GM12878 (cell line): ENCODE results near the gene TAGLN3. TPM values are rescaled to one million over a fixed set of nuclear protein-coding genes. Genes with fewer than 3 reads are reported as not detected.

Experiments used
- ATAC-seq: fragments of 200-7000 bp; cut with Tn5 transposase; 3 replicates; pipeline ENCODE4 v1.9.1; 2020; ENCODE audit warnings: mild to moderate bottlenecking, moderate library complexity
- BruUV-seq: library from RNA; stranded (reverse); fragments of 400-500 nt; replicated peaks from 2 replicates; lab custom pipeline; 2021; lab: Mats Ljungman, UMichigan
- CTCF ChIA-PET: fragments of 300-600 bp; sonication (Branson Sonifier 250); formaldehyde crosslinking; extraction: SDS; loops from one replicate; lab custom pipeline; 2021; ENCODE audit warnings: inconsistent platforms; lab: Yijun Ruan, JAX
- POLR2A ChIA-PET: fragments of 350-600 bp; formaldehyde crosslinking; extraction: SDS; loops from one replicate; lab custom pipeline; 2021; ENCODE audit warnings: inconsistent platforms; lab: Charles Lee
- RAD21 ChIA-PET: fragments of 300-600 bp; sonication (Branson Sonifier 250); formaldehyde crosslinking; loops from one replicate; lab custom pipeline; 2023; ENCODE audit warnings: antibody characterized with exemption; ENCODE audit not compliant: unreplicated experiment; lab: Charles Lee
- SMC1A ChIA-PET: fragments of 300-600 bp; sonication (Branson Sonifier 250); formaldehyde crosslinking; loops from one replicate; lab custom pipeline; 2023; ENCODE audit not compliant: unreplicated experiment, uncharacterized antibody; lab: Charles Lee
- DNase-seq: peaks from one replicate; pipeline ENCODE4 v3.0.0-alpha.2; 2011; ENCODE audit warnings: low read depth, low spot score
- FAIRE-seq: peaks from 3 replicates; lab custom pipeline; 2011; peaks lifted over from hg19 to GRCh38; lab: Jason Lieb, UNC
- H2AFZ ChIP-seq: 2 replicates; pipeline ENCODE4 v1.6.0; 2011; ENCODE audit warnings: low read depth, low read length, control low read depth; ENCODE audit not compliant: control insufficient read depth
- H3K27ac ChIP-seq: 2 replicates; pipeline ENCODE4 v1.5.1; 2011; ENCODE audit warnings: control low read depth; ENCODE audit not compliant: control insufficient read depth, insufficient read depth
- H3K27me3 ChIP-seq, 2 experiments: replicated peaks in 1 of 2; 2 replicates each; pipeline versions ENCODE4 v1.6.0 to v1.6.1; 2011; ENCODE audit warnings: low read length in 1 of 2; ENCODE audit not compliant: control insufficient read depth in 2 of 2, insufficient read depth in 2 of 2
- H3K36me3 ChIP-seq, 2 experiments: 2 replicates each; pipeline ENCODE4 v1.5.1; 2011; ENCODE audit warnings: low read length in 1 of 2; ENCODE audit not compliant: control insufficient read depth in 2 of 2, insufficient read depth in 2 of 2
- H3K4me1 ChIP-seq: 2 replicates; pipeline ENCODE4 v1.6.1; 2011; ENCODE audit warnings: mild to moderate bottlenecking, low read length, moderate library complexity, mixed read lengths; ENCODE audit not compliant: control insufficient read depth, insufficient read depth
- H3K4me2 ChIP-seq: 2 replicates; pipeline ENCODE4 v1.6.0; 2011; ENCODE audit warnings: control low read depth; ENCODE audit not compliant: control insufficient read depth, insufficient read depth
- H3K4me3 ChIP-seq: fragments of 200-600 bp; sonication (generic); 2 replicates; pipeline ENCODE4 v1.5.1; 2016
- H3K79me2 ChIP-seq: 2 replicates; pipeline ENCODE4 v1.6.0; 2011; ENCODE audit warnings: low read length; ENCODE audit not compliant: control insufficient read depth, insufficient read depth
- H3K9ac ChIP-seq: 2 replicates; pipeline ENCODE4 v1.8.0; 2011; ENCODE audit warnings: low read length, control low read depth, mixed read lengths; ENCODE audit not compliant: control insufficient read depth, insufficient read depth
- H3K9me3 ChIP-seq: replicated peaks from 3 replicates; pipeline ENCODE4 v1.5.1; 2011; ENCODE audit warnings: mild to moderate bottlenecking, low read length; ENCODE audit not compliant: control insufficient read depth, insufficient read depth
- H4K20me1 ChIP-seq: 2 replicates; pipeline ENCODE4 v1.6.0; 2011; ENCODE audit not compliant: control insufficient read depth, insufficient read depth
- ASH2L ChIP-seq: fragments of 300-600, 200-600 bp; sonication (generic); IDR thresholded peaks from 2 replicates; pipeline ENCODE4 v1.6.1; 2017; ENCODE audit warnings: low read depth, mild to moderate bottlenecking, borderline replicate concordance
- BCL11A ChIP-seq: IDR thresholded peaks from 2 replicates; pipeline ENCODE4 v1.6.1; 2011; ENCODE audit warnings: low read depth, low read length
- CBFB ChIP-seq: IDR thresholded peaks from 2 replicates; pipeline ENCODE4 v1.6.1; 2016; ENCODE audit warnings: antibody characterized with exemption, low read depth
- GABPA ChIP-seq: IDR thresholded peaks from 2 replicates; pipeline ENCODE4 v1.6.1; 2014; ENCODE audit warnings: antibody characterized with exemption, low read depth, mild to moderate bottlenecking, inconsistent platforms
- IRF3 ChIP-seq: fragments of 450-650 bp; IDR thresholded peaks from 2 replicates; pipeline ENCODE4 v1.6.1; 2014; ENCODE audit warnings: mild to moderate bottlenecking
- KLF5 ChIP-seq: fragments of 450-650 bp; IDR thresholded peaks from 2 replicates; pipeline ENCODE4 v1.6.1; 2014; ENCODE audit warnings: mild to moderate bottlenecking; ENCODE audit not compliant: partially characterized antibody
- NR2C2 ChIP-seq: IDR thresholded peaks from 2 replicates; pipeline ENCODE4 v1.6.1; 2011; ENCODE audit warnings: borderline replicate concordance, low read depth; ENCODE audit not compliant: control insufficient read depth, insufficient read length
- POU2F2 ChIP-seq: IDR thresholded peaks from 3 replicates; pipeline ENCODE4 v1.6.1; 2011; ENCODE audit warnings: low read depth, mild to moderate bottlenecking, low read length, borderline replicate concordance
- SMC3 ChIP-seq: IDR thresholded peaks from 2 replicates; pipeline ENCODE4 v1.6.1; 2011; ENCODE audit warnings: low read length, improper control_type of control experiment, borderline replicate concordance
- TCF3 ChIP-seq: IDR thresholded peaks from 2 replicates; pipeline ENCODE4 v1.6.1; 2012; ENCODE audit warnings: low read depth, mild to moderate bottlenecking, low read length, borderline replicate concordance; ENCODE audit not compliant: insufficient read depth
- TCF7 ChIP-seq: IDR thresholded peaks from 2 replicates; pipeline ENCODE4 v1.6.1; 2014; ENCODE audit warnings: antibody characterized with exemption, borderline replicate concordance
- WGBS: methylation state at CpG from one replicate; pipeline ENCODE4 v1.1.6; 2016; ENCODE audit warnings: low lambda C conversion rate; ENCODE audit not compliant: insufficient replicate concordance, insufficient coverage; ENCODE audit errors: missing lambda C conversion rate; 5-methylcytosine and 5-hydroxymethylcytosine counted together
- in situ Hi-C: fragments of 300-500 bp; cut with MboI; formaldehyde crosslinking; loops from 9 replicates; pipeline ENCODE4 v1.14.3; 2018; ENCODE audit warnings: mixed read lengths
- intact Hi-C: fragments of 100-400 bp; cut with micrococcal nuclease; formaldehyde crosslinking; loops from one replicate; pipeline ENCODE4 v1.14.2; 2022; ENCODE audit not compliant: unreplicated experiment
- polyA plus RNA-seq, 11 experiments: library from polyadenylated mRNA; depleted of rRNA in 4 of 11; unstranded in 6 of 11; stranded (reverse) in 5 of 11; fragments of >200 nt; fragmentation: Nextera tagmentation in 4 of 11; fragmentation: Illumina TruSeq in 1 of 11; extraction: Ambion mirVana in 4 of 11; extraction: Trizol in 1 of 11; gene quantifications; 1 replicate in 1 of 11; 2 replicates in 10 of 11; pipeline versions ENCODE4 v1.2.1 to v1.2.3, GENCODE V29; 2011 to 2016; ENCODE audit warnings: inconsistent platforms in 2 of 11, missing spikeins in 2 of 11, low read depth in 1 of 11
- total RNA-seq, 4 experiments: library from RNA; depleted of rRNA in 3 of 4; stranded (reverse); fragments of >200 nt in 3 of 4; fragmentation: Illumina TruSeq in 1 of 4; extraction: Trizol in 1 of 4; gene quantifications; 2 replicates each; pipeline versions ENCODE4 v1.2.1 to v1.2.3, GENCODE V29; 2013 to 2021
- TF ChIP-seq, protein P1 (sequence below): fragments of 450-650 bp; IDR thresholded peaks from 2 replicates; pipeline ENCODE4 v1.6.1; 2017; ENCODE audit warnings: mild to moderate bottlenecking, moderate library complexity
- TF ChIP-seq, protein P2 (sequence below): fragments of 450-650 bp; IDR thresholded peaks from 2 replicates; pipeline ENCODE4 v1.6.1; 2016; ENCODE audit warnings: mild to moderate bottlenecking

The TAGLN3 gene
- total and polyA plus RNA-seq, 10 of the 15 experiments (the other 5 are each of a cell fraction or from before 2014, with no cell fraction given): 0.06 to 0.53 (median 0.12) TPM; not detected in 3

DNA sequence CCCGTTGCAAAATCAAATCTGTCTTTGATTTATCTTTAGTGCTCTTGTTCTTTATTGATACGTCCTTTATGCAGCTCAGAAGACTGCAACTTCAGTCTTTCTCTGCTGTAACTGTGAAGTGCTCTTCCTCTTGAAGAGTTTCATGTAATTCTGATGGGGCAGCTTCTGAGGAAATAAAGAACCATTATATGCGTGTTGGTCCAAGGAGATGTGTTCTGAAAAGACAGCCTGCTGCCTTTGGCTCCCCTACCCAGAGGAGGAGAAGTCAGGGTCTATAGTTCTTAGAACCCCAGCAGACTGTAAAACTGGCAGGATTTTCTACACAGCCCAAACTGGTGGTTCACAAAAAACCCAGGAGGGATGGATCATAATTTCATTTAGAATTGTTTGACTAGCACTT lies 42.3 kb upstream of the TAGLN3 start:
- Histone ChIP-seq H3K9ac (no peak overlapping the region), H3K79me2 (no peaks in the 10 kb centered on the region), H3K4me2 (no peak overlapping the region), H3K4me3 (no peak overlapping the region), H3K4me1 (no peaks in the 10 kb centered on the region), H3K36me3 (no peaks in the 10 kb centered on the region), H4K20me1 (no peaks in the 10 kb centered on the region), H3K27me3 (peaks cover 0 to 4% of the 10 kb centered on the region in 2 experiments; a peak in 1 of 4 replicates), H2AFZ (no peak overlapping the region), H3K9me3 (no peaks in the 10 kb centered on the region), H3K27ac (no peak overlapping the region)
- FAIRE-seq (no peak), DNase-seq (no peak), ATAC-seq (no peak)
- 31% methylated on average over 3 of the region's 3 CpGs for WGBS
- ChIA-PET CTCF (interaction anchor here (0.8 to 8.4 kb wide), 5 partner anchors 12 to 240 kb away, joined by 3 to 69 read pairs (median 6); no protein-coding TSS in a partner anchor), POLR2A (no interaction called here), RAD21 (no interaction called here), SMC1A (interaction anchor here (0.5 to 23.3 kb wide), 6 partner anchors 9 to 353 kb away, joined by 3 to 424 read pairs (median 7); no protein-coding TSS in a partner anchor)
- no TSS peak for BruUV-seq
- in situ Hi-C loops: no loop called here
- intact Hi-C loops: no loop called here
- TF ChIP-seq ASH2L: no peak
- no peak for TF ChIP-seq IRF3
- TF ChIP-seq, protein P1, sequence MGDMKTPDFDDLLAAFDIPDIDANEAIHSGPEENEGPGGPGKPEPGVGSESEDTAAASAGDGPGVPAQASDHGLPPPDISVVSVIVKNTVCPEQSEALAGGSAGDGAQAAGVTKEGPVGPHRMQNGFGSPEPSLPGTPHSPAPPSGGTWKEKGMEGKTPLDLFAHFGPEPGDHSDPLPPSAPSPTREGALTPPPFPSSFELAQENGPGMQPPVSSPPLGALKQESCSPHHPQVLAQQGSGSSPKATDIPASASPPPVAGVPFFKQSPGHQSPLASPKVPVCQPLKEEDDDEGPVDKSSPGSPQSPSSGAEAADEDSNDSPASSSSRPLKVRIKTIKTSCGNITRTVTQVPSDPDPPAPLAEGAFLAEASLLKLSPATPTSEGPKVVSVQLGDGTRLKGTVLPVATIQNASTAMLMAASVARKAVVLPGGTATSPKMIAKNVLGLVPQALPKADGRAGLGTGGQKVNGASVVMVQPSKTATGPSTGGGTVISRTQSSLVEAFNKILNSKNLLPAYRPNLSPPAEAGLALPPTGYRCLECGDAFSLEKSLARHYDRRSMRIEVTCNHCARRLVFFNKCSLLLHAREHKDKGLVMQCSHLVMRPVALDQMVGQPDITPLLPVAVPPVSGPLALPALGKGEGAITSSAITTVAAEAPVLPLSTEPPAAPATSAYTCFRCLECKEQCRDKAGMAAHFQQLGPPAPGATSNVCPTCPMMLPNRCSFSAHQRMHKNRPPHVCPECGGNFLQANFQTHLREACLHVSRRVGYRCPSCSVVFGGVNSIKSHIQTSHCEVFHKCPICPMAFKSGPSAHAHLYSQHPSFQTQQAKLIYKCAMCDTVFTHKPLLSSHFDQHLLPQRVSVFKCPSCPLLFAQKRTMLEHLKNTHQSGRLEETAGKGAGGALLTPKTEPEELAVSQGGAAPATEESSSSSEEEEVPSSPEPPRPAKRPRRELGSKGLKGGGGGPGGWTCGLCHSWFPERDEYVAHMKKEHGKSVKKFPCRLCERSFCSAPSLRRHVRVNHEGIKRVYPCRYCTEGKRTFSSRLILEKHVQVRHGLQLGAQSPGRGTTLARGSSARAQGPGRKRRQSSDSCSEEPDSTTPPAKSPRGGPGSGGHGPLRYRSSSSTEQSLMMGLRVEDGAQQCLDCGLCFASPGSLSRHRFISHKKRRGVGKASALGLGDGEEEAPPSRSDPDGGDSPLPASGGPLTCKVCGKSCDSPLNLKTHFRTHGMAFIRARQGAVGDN: no peak
- no peak for TF ChIP-seq SMC3
- no peak for TF ChIP-seq POU2F2
- TF ChIP-seq CBFB: no peak
- TF ChIP-seq TCF7: no peak
- TF ChIP-seq, protein P2, sequence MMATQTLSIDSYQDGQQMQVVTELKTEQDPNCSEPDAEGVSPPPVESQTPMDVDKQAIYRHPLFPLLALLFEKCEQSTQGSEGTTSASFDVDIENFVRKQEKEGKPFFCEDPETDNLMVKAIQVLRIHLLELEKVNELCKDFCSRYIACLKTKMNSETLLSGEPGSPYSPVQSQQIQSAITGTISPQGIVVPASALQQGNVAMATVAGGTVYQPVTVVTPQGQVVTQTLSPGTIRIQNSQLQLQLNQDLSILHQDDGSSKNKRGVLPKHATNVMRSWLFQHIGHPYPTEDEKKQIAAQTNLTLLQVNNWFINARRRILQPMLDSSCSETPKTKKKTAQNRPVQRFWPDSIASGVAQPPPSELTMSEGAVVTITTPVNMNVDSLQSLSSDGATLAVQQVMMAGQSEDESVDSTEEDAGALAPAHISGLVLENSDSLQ: no peak
- TF ChIP-seq GABPA: no peak
- no peak for TF ChIP-seq NR2C2
- TF ChIP-seq KLF5: no peak
- TF ChIP-seq BCL11A: no peak
- TF ChIP-seq TCF3: no peak
